Panc1 (cell line): ENCODE results near the gene NDUFB8.

Source experiments
- SIN3A ChIP-seq: IDR thresholded peaks from 2 replicates; pipeline ENCODE4 v1.6.1; 2012; ENCODE audit warnings: low read depth, mild to moderate bottlenecking, low read length, moderate library complexity, borderline replicate concordance; ENCODE audit not compliant: insufficient read depth
- TF ChIP-seq, protein P1 (sequence below): fragments of 450-650 bp; IDR thresholded peaks from 2 replicates; pipeline ENCODE4 v1.5.1; 2017; ENCODE audit warnings: mild to moderate bottlenecking

DNA sequence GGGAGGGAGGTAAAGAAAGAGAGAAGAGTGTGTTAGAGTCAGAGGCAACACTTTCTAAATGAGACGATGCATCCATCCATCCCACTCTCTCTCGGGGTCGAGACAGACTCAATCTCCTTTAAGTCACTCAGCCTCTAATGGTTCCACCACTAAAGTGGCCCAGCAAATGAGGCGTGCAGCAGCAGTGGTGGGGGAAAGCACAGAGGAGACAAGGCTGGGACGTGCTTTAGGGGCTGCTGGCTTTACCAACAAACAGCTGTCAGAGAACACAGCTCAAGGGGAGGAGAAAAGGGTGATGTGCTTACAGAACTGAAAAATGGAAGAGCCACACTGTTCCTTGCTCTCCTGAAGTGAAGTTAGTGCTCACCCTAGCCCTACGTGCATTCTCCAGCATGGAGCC, 5.5 kb downstream of the NDUFB8 start:
- TF ChIP-seq, protein P1, sequence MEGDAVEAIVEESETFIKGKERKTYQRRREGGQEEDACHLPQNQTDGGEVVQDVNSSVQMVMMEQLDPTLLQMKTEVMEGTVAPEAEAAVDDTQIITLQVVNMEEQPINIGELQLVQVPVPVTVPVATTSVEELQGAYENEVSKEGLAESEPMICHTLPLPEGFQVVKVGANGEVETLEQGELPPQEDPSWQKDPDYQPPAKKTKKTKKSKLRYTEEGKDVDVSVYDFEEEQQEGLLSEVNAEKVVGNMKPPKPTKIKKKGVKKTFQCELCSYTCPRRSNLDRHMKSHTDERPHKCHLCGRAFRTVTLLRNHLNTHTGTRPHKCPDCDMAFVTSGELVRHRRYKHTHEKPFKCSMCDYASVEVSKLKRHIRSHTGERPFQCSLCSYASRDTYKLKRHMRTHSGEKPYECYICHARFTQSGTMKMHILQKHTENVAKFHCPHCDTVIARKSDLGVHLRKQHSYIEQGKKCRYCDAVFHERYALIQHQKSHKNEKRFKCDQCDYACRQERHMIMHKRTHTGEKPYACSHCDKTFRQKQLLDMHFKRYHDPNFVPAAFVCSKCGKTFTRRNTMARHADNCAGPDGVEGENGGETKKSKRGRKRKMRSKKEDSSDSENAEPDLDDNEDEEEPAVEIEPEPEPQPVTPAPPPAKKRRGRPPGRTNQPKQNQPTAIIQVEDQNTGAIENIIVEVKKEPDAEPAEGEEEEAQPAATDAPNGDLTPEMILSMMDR = no peak
- TF ChIP-seq SIN3A = no peak
